Measurements from ENCODE around the gene IRS2.

The IRS2 gene

DNA sequence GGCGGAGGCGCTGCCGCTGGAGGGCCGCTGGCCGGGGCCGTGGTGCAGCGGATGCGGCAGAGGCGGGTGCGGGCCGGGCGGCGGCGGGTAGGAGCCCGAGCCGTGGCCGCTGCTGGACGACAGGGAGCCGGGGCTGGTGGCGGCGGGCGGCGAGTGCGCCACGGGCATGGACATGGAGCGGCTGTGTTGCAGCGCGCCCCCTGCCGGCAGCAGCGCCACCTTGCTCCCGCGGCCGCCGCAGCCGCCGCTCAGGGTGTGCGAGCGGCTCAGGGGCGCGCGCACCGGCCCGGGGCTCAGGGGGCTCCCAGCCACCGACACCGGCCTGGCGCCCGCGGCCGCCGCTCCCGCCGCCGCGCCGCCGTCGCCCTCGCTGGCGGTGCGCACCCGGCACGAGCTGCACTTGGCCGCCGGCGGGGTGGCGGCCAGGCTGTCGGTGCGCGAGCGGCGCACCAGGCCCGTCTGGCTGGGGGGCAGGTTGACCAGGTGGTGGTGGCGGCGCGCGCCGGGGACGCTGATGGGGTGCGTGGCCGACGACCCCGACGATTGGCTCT is 1.7 kb downstream of the IRS2 start:
- ChIA-PET POLR2A (no interaction called here), CTCF (no interaction called here)
- TF ChIP-seq, protein P1, sequence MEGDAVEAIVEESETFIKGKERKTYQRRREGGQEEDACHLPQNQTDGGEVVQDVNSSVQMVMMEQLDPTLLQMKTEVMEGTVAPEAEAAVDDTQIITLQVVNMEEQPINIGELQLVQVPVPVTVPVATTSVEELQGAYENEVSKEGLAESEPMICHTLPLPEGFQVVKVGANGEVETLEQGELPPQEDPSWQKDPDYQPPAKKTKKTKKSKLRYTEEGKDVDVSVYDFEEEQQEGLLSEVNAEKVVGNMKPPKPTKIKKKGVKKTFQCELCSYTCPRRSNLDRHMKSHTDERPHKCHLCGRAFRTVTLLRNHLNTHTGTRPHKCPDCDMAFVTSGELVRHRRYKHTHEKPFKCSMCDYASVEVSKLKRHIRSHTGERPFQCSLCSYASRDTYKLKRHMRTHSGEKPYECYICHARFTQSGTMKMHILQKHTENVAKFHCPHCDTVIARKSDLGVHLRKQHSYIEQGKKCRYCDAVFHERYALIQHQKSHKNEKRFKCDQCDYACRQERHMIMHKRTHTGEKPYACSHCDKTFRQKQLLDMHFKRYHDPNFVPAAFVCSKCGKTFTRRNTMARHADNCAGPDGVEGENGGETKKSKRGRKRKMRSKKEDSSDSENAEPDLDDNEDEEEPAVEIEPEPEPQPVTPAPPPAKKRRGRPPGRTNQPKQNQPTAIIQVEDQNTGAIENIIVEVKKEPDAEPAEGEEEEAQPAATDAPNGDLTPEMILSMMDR (IDR thresholded peaks at IDR 0.05; ENCODE audit: control extremely low read depth, extremely low read depth, low read depth, missing control alignments), result no peak
- DNase-seq (ENCODE audit: extremely low spot score), result no peak

DNA sequence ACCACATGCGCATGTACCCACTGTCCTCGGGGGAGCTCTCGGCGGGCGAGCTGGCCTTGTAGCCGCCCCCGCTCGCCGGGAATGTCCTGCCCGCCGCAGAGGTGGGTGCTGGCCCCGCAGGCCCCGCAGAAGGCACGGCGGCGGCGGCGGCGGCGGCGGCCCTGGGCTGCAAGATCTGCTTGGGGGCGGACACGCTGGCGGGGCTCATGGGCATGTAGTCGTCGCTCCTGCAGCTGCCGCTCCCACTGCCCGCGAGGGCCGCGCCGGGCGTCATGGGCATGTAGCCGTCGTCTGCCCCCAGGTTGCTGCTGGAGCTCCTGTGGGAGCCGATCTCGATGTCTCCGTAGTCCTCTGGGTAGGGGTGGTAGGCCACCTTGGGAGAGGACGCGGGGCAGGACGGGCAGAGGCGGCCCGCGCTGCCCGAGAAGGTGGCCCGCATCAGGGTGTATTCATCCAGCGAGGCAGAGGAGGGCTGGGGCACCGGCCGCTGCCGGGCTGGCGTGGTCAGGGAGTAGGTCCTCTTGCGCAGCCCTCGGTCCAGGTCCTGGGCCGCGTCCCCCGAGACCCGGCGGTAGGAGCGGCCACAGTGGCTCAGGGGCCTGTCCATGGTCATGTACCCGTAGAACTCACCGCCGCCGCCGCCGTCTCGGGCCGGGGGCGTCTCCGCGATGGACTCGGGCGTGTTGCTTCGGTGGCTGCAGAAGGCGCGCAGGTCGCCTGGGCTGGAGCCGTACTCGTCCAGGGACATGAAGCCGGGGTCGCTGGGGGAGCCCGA is 2.4 kb downstream of the IRS2 start:
- ChIA-PET CTCF (no interaction called here), POLR2A (no interaction called here)
- TF ChIP-seq, protein P1 (IDR thresholded peaks at IDR 0.05; ENCODE audit: control extremely low read depth, extremely low read depth, low read depth, missing control alignments), result no peak
- DNase-seq (ENCODE audit: extremely low spot score), result no peak

DNA sequence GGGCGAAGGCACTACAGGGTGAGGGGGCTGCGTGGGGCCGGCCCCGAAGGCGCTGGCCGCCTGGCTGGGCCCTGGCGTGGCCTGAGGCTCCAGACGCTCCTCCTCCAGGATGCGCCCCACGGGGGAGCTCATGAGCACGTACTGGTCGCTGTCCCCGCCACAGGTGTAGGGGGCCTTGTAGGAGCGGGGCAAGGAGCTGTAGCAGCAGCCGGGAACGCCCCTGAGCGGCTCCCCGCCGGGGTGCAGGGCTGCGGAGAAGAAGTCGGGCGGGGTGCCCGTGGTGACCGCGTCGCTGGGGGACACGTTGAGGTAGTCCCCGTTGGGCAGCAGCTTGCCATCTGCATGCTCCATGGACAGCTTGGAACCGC is 3.0 kb downstream of the IRS2 start:
- TF ChIP-seq, protein P1 (IDR thresholded peaks at IDR 0.05; ENCODE audit: control extremely low read depth, extremely low read depth, low read depth, missing control alignments), result no peak
- POLR2A ChIA-PET, result no interaction called here
- CTCF ChIA-PET, result no interaction called here
- DNase-seq (ENCODE audit: extremely low spot score), result no peak

DNA sequence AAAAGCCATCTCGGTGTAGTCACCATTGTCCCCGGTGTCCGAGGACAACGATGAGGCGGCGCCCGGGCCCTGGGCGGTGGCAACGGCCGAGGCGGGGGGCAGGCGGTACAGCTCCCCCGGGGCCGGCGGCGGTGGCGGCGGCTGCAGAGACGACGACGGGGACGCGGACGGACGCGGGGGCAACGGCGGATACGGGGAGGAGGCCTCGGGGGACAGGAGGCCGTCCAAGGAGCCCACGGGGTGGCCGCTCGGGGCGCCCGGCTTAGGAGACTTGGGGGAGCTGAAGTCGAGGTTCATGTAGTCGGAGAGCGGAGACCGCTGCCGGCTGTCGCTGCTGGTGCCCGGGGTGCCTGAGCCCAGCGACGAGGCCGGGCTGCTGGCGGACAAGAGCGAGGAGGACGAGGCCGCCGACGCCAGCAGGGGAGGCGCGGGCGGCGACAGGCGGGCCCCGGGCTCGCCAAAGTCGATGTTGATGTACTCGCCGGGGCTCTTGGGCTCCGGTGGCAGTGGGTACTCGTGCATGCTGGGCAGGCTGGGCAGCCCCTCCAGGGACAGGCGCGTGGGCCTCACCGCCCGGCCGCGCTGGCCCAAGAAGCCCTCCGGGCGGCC is 3.5 kb downstream of the IRS2 start:
- no peak for DNase-seq (ENCODE audit: extremely low spot score)
- TF ChIP-seq, protein P1 (IDR thresholded peaks at IDR 0.05; ENCODE audit: control extremely low read depth, extremely low read depth, low read depth, missing control alignments), result no peak
- ChIA-PET POLR2A (no interaction called here), CTCF (no interaction called here)

DNA sequence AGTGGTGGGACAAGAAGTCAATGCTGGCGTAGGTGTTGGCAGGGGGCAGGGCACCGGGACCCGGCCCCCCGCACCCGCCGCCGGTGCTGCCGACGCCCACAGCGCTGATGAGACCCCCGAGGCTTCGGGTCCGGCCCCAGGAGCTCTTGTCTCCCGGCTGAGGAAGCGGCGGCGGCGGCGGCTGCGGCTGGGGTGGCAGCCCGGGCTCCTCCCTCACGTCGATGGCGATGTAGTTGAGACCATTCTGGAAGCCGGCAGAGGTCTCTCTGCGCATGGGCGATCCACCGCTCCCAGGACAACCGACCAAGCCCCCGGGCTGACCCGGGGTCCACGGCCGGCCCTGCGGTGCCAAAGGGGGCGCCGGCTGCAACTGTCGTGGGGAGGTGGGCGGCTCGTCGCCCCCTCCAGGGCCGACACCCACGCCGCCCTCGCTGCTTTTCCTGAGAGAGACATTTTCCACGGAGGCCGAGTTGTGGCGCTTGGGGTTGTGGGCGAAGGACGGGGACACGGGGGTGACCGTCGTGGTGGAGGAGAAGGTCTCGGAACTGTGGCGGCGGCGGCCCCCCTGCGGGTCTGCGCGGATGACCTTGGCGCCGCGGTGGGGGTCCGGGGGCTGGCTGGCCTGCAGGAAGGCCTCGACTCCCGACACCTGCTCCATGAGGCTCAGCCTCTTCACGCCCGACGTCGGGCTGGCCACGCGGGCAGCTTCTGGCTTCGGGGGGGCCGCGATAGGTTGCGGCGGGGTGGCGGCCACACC is 4.1 kb downstream of the IRS2 start:
- ChIA-PET POLR2A (no interaction called here), CTCF (no interaction called here)
- TF ChIP-seq, protein P1 (IDR thresholded peaks at IDR 0.05; ENCODE audit: control extremely low read depth, extremely low read depth, low read depth, missing control alignments), result no peak
- DNase-seq (ENCODE audit: extremely low spot score), result no peak

DNA sequence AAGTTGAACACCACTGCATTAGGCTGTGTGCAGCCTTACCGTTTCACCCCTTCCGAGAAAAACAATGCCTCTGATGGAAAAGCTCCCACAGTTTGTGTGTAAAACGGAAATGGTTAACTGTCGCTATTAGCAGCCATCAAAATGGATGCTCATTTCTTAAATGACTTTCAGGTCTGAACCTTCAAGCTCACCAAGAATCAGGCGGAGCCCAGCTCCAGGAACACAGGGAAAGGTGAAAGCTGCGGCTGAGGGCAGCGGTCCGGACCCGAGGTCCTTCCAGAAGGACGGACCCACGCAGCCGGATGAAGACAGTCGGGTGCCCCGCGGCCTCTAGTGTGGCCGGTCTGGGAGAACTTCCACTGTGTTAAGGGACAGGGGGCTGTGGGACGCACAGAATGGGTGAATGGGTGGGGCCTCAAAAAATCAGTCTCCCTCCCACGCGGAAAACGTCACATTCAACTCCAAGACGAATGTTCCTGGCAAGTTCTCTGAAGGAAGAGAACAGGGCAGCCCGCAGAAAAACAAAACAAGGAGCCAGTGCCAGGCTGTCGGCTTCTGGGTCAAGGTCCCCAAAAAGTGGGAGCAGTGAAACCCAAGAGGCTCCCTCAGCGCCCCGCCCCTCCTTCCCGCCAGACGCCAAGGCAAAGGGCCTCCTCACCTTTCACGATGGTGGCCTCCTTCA is 4.9 kb downstream of the IRS2 start:
- DNase-seq (ENCODE audit: extremely low spot score), result no peak
- TF ChIP-seq, protein P1 (IDR thresholded peaks at IDR 0.05; ENCODE audit: control extremely low read depth, extremely low read depth, low read depth, missing control alignments), result no peak
- ChIA-PET CTCF (interaction anchor here (1.2 kb wide), 1 partner anchor 50 kb away, joined by 3 read pairs; no protein-coding TSS in a partner anchor), POLR2A (no interaction called here)
